ENCODE measurements around the gene TAPT1. TPM values are rescaled to one million over a fixed set of nuclear protein-coding genes. Genes with fewer than 3 reads are reported as not detected.

Gene TAPT1
- total and polyA plus RNA-seq, 5 donors from 2014 or later: 26.0 to 86.8 (median 33.5) TPM

- H3K9me3 Mint-ChIP-seq: peaks cover 0 to 2% (median 0%) of the 10 kb centered on the region in 7 donors
- Histone ChIP-seq H3K9me3 (ENCODE audit: control insufficient read depth in 2 of 2, low read length in 2 of 2) (no peaks in the 10 kb centered on the region), H3K4me1 (ENCODE audit: control insufficient read depth, insufficient read depth, low read length, poor library complexity, severe bottlenecking) (peaks cover 56% of the 10 kb centered on the region), H3K27ac (ENCODE audit: insufficient read depth, low read length, poor library complexity, severe bottlenecking) (no peak overlapping the region), H3K4me3 (ENCODE audit: low read depth, low read length) (peak overlapping the region; percentile 97), H3K36me3 (ENCODE audit: control insufficient read depth, insufficient read depth, low read length) (peaks cover 4% of the 10 kb centered on the region), H3K27me3 (ENCODE audit: control insufficient read depth, insufficient read depth, low read length) (no peaks in the 10 kb centered on the region)
- peaks cover 4% of the 10 kb centered on the region for H3K27me3 Mint-ChIP-seq
- peak overlapping the region; percentile 54 to 90 (median 86) for H3K27ac Mint-ChIP-seq
- H3K4me1 Mint-ChIP-seq: peaks cover 26 to 71% (median 56%) of the 10 kb centered on the region in 4 donors
- DNase-seq: no peak
- ATAC-seq (ENCODE audit: low read depth in 2 of 2): no peak
- peak overlapping the region; percentile 91 to 98 (median 92) for H3K4me3 Mint-ChIP-seq
- H3K36me3 Mint-ChIP-seq: peaks cover 5% of the 10 kb centered on the region
These were observed 3.2 kb downstream of the TAPT1 start for GRCh38 chr4:16222957-16223527.

- Mint-ChIP-seq H3K4me3 (no peak overlapping the region), H3K27ac (no peak overlapping the region)
- no peak for ATAC-seq (ENCODE audit: low read depth in 2 of 2)
These were observed 7.3 kb downstream of the TAPT1 start for GRCh38 chr4:16218950-16219349.

GRCh38 chr4:16217300-16218051 is 8.8 kb downstream of the TAPT1 start:
- peaks cover 13% of the 10 kb centered on the region for H3K36me3 ChIP-seq (ENCODE audit: control insufficient read depth, insufficient read depth, low read length)
- Mint-ChIP-seq H3K27me3 (no peaks in the 10 kb centered on the region), H3K4me1 (peaks cover 59 to 86% (median 74%) of the 10 kb centered on the region in 4 donors), H3K36me3 (peaks cover 30% of the 10 kb centered on the region), H3K27ac (peak overlapping the region; percentile 7 to 55 (median 21)), H3K4me3 (peak overlapping the region; percentile 31 to 49 (median 39)), H3K9me3 (no peaks in the 10 kb centered on the region)
- H3K4me3 ChIP-seq (ENCODE audit: low read depth, low read length): peak overlapping the region; percentile 58
- ATAC-seq (ENCODE audit: low read depth in 2 of 2) (peak in 1 of 2 donors; percentile 42), DNase-seq (peak in 1 of 3 donors; percentile 42)
- H3K4me1 ChIP-seq (ENCODE audit: control insufficient read depth, insufficient read depth, low read length, poor library complexity, severe bottlenecking): peaks cover 61% of the 10 kb centered on the region
- H3K9me3 ChIP-seq (ENCODE audit: control insufficient read depth in 2 of 2, low read length in 2 of 2): no peaks in the 10 kb centered on the region
- H3K27ac ChIP-seq (ENCODE audit: insufficient read depth, low read length, poor library complexity, severe bottlenecking): peak overlapping the region; percentile 36
- no peaks in the 10 kb centered on the region for H3K27me3 ChIP-seq (ENCODE audit: control insufficient read depth, insufficient read depth, low read length)

More at GRCh38 chr4:16218950-16219349, 7.3 kb downstream of the TAPT1 start:
- Histone ChIP-seq H3K27me3 (ENCODE audit: control insufficient read depth, insufficient read depth, low read length) (no peaks in the 10 kb centered on the region), H3K4me3 (ENCODE audit: low read depth, low read length) (peak overlapping the region; percentile 4), H3K27ac (ENCODE audit: insufficient read depth, low read length, poor library complexity, severe bottlenecking) (no peak overlapping the region), H3K36me3 (ENCODE audit: control insufficient read depth, insufficient read depth, low read length) (peaks cover 13% of the 10 kb centered on the region), H3K9me3 (ENCODE audit: control insufficient read depth in 2 of 2, low read length in 2 of 2) (no peaks in the 10 kb centered on the region), H3K4me1 (ENCODE audit: control insufficient read depth, insufficient read depth, low read length, poor library complexity, severe bottlenecking) (peaks cover 61% of the 10 kb centered on the region)
- Mint-ChIP-seq H3K36me3 (peaks cover 27% of the 10 kb centered on the region), H3K4me1 (peaks cover 54 to 86% (median 75%) of the 10 kb centered on the region in 4 donors), H3K27me3 (peaks cover 2% of the 10 kb centered on the region), H3K9me3 (peaks cover 0 to 1% (median 0%) of the 10 kb centered on the region in 7 donors)
- DNase-seq: no peak

GRCh38 chr4:16213121-16213520 is 13.2 kb downstream of the TAPT1 start:
- H3K9me3 Mint-ChIP-seq: no peaks in the 10 kb centered on the region
- Histone ChIP-seq H3K36me3 (ENCODE audit: control insufficient read depth, insufficient read depth, low read length) (peaks cover 37% of the 10 kb centered on the region), H3K27me3 (ENCODE audit: control insufficient read depth, insufficient read depth, low read length) (no peaks in the 10 kb centered on the region), H3K4me3 (ENCODE audit: low read depth, low read length) (peak overlapping the region; percentile 45), H3K27ac (ENCODE audit: insufficient read depth, low read length, poor library complexity, severe bottlenecking) (peak overlapping the region; percentile 18), H3K4me1 (ENCODE audit: control insufficient read depth, insufficient read depth, low read length, poor library complexity, severe bottlenecking) (peaks cover 52% of the 10 kb centered on the region), H3K9me3 (ENCODE audit: control insufficient read depth in 2 of 2, low read length in 2 of 2) (no peaks in the 10 kb centered on the region)
- H3K4me1 Mint-ChIP-seq: peaks cover 56 to 77% (median 64%) of the 10 kb centered on the region in 4 donors
- H3K4me3 Mint-ChIP-seq: peak overlapping the region in 3 of 4 donors; percentile 13 to 60 (median 59)
- H3K27ac Mint-ChIP-seq: peak overlapping the region; percentile 6 to 78 (median 16)
- no peaks in the 10 kb centered on the region for H3K27me3 Mint-ChIP-seq
- H3K36me3 Mint-ChIP-seq: peaks cover 40% of the 10 kb centered on the region
- ATAC-seq (ENCODE audit: low read depth in 2 of 2) (peak; percentile 74 to 80), DNase-seq (peak in 1 of 3 donors; percentile 62)

- H3K27ac Mint-ChIP-seq: peak overlapping the region; percentile 0 to 76 (median 23)
- no peaks in the 10 kb centered on the region for H3K9me3 ChIP-seq (ENCODE audit: control insufficient read depth in 2 of 2, low read length in 2 of 2)
- H3K36me3 ChIP-seq (ENCODE audit: control insufficient read depth, insufficient read depth, low read length): peaks cover 37% of the 10 kb centered on the region
- H3K27me3 Mint-ChIP-seq: no peaks in the 10 kb centered on the region
- H3K27ac ChIP-seq (ENCODE audit: insufficient read depth, low read length, poor library complexity, severe bottlenecking): peak overlapping the region; percentile 18
- no peaks in the 10 kb centered on the region for H3K9me3 Mint-ChIP-seq
- peaks cover 43% of the 10 kb centered on the region for H3K36me3 Mint-ChIP-seq
- peak overlapping the region in 3 of 4 donors; percentile 8 to 17 (median 14) for H3K4me3 Mint-ChIP-seq
- H3K4me1 ChIP-seq (ENCODE audit: control insufficient read depth, insufficient read depth, low read length, poor library complexity, severe bottlenecking): peaks cover 44% of the 10 kb centered on the region
- DNase-seq: no peak
- peak overlapping the region; percentile 3 for H3K4me3 ChIP-seq (ENCODE audit: low read depth, low read length)
- H3K27me3 ChIP-seq (ENCODE audit: control insufficient read depth, insufficient read depth, low read length): no peaks in the 10 kb centered on the region
- no peak for ATAC-seq (ENCODE audit: low read depth in 2 of 2)
- H3K4me1 Mint-ChIP-seq: peaks cover 57 to 76% (median 64%) of the 10 kb centered on the region in 4 donors
These were observed 14.0 kb downstream of the TAPT1 start for GRCh38 chr4:16212138-16212782.

GRCh38 chr4:16207409-16207808 is 18.9 kb downstream of the TAPT1 start:
- peaks cover 24 to 60% (median 45%) of the 10 kb centered on the region in 4 donors for H3K4me1 Mint-ChIP-seq
- ATAC-seq (ENCODE audit: low read depth in 2 of 2) (no peak), DNase-seq (no peak)
- no peak overlapping the region for H3K4me3 ChIP-seq (ENCODE audit: low read depth, low read length)
- no peaks in the 10 kb centered on the region for H3K9me3 Mint-ChIP-seq
- peak overlapping the region in 1 of 3 donors; percentile 22 for H3K27ac Mint-ChIP-seq
- no peak overlapping the region for H3K4me3 Mint-ChIP-seq
- no peaks in the 10 kb centered on the region for H3K27me3 Mint-ChIP-seq
- H3K36me3 ChIP-seq (ENCODE audit: control insufficient read depth, insufficient read depth, low read length): peaks cover 44% of the 10 kb centered on the region
- H3K27me3 ChIP-seq (ENCODE audit: control insufficient read depth, insufficient read depth, low read length): no peaks in the 10 kb centered on the region
- H3K9me3 ChIP-seq (ENCODE audit: control insufficient read depth in 2 of 2, low read length in 2 of 2): no peaks in the 10 kb centered on the region
- H3K27ac ChIP-seq (ENCODE audit: insufficient read depth, low read length, poor library complexity, severe bottlenecking): no peak overlapping the region
- H3K4me1 ChIP-seq (ENCODE audit: control insufficient read depth, insufficient read depth, low read length, poor library complexity, severe bottlenecking): peaks cover 6% of the 10 kb centered on the region
- H3K36me3 Mint-ChIP-seq: peaks cover 30% of the 10 kb centered on the region

GRCh38 chr4:16206848-16207247 is 19.4 kb downstream of the TAPT1 start:
- H3K4me3 ChIP-seq (ENCODE audit: low read depth, low read length): no peak overlapping the region
- Mint-ChIP-seq H3K4me1 (peaks cover 23 to 57% (median 40%) of the 10 kb centered on the region in 4 donors), H3K36me3 (peaks cover 26% of the 10 kb centered on the region), H3K27ac (peak overlapping the region in 1 of 3 donors; percentile 22), H3K9me3 (no peaks in the 10 kb centered on the region), H3K4me3 (no peak overlapping the region), H3K27me3 (no peaks in the 10 kb centered on the region)
- peaks cover under 1% of the 10 kb centered on the region for H3K4me1 ChIP-seq (ENCODE audit: control insufficient read depth, insufficient read depth, low read length, poor library complexity, severe bottlenecking)
- no peak overlapping the region for H3K27ac ChIP-seq (ENCODE audit: insufficient read depth, low read length, poor library complexity, severe bottlenecking)
- H3K36me3 ChIP-seq (ENCODE audit: control insufficient read depth, insufficient read depth, low read length): peaks cover 40% of the 10 kb centered on the region
- no peaks in the 10 kb centered on the region for H3K27me3 ChIP-seq (ENCODE audit: control insufficient read depth, insufficient read depth, low read length)
- H3K9me3 ChIP-seq (ENCODE audit: control insufficient read depth in 2 of 2, low read length in 2 of 2): no peaks in the 10 kb centered on the region
- DNase-seq: no peak
- no peak for ATAC-seq (ENCODE audit: low read depth in 2 of 2)

All from CD4-positive, CD25-positive, alpha-beta regulatory T cell (primary cell).